ENCODE data around the gene KLC1.
"Not testable (repeated sequence)": the region's sequence is repeated elsewhere in the genome, so short reads cannot be mapped to it uniquely, and the experiment has no call there.

The KLC1 gene

DNA sequence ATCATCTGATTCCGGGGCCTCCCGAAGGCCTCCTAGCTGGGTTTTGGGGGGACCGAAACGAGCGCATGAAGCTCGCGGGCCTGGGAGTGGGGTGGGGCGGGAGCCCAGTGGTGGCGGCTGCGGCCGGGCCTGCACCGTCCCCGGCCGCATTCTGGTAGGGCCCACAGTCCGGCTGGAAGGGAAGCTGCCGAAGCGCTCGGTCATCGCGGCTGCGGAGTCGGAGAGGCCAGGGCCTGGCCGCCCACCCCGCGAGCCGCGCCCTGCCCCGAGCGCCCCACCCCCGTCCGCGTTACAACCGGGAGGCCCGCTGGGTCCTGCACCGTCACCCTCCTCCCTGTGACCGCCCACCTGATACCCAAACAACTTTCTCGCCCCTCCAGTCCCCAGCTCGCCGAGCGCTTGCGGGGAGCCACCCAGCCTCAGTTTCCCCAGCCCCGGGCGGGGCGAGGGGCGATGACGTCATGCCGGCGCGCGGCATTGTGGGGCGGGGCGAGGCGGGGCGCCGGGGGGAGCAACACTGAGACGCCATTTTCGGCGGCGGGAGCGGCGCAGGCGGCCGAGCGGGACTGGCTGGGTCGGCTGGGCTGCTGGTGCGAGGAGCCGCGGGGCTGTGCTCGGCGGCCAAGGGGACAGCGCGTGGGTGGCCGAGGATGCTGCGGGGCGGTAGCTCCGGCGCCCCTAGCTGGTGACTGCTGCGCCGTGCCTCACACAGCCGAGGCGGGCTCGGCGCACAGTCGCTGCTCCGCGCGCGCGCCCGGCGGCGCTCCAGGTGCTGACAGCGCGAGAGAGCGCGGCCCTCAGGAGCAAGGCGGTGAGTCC, at the start of gene KLC1:
Gene KLC1, plus strand, starts transcription at position 528 of the 819 bp plus-strand sequence. CDS start 25,354 bp downstream, outside the sequence.
- in situ Hi-C loops (cut with HindIII; ENCODE audit: low pct_ligation_motif_present, low pct_unique_long_range_greater_than_20kb, low sequenced_read_pairs): no loop called here
- peak; percentile 68 for DNase-seq

DNA sequence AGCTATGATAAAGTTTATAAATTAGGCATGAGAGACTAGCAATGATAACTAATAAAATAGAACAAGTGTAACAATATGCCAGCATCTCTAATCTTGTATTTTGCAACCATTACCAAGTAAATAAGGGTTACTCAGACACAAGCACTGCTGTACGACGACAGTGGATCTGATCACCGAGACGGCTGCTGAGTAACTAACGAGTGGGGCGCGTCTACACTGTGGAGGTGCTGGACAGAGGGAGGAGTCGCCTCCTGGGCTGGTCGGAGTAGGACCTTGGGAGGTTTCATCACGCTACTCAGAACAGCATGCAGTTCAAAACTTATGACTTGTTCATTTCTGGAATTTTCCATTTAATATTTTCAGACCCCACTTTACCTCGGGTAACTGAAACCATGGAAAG, 47.8 kb upstream of the KLC1 start:
- no peak for DNase-seq
- in situ Hi-C loops (cut with HindIII; ENCODE audit: low pct_ligation_motif_present, low pct_unique_long_range_greater_than_20kb, low sequenced_read_pairs): no loop called here

DNA sequence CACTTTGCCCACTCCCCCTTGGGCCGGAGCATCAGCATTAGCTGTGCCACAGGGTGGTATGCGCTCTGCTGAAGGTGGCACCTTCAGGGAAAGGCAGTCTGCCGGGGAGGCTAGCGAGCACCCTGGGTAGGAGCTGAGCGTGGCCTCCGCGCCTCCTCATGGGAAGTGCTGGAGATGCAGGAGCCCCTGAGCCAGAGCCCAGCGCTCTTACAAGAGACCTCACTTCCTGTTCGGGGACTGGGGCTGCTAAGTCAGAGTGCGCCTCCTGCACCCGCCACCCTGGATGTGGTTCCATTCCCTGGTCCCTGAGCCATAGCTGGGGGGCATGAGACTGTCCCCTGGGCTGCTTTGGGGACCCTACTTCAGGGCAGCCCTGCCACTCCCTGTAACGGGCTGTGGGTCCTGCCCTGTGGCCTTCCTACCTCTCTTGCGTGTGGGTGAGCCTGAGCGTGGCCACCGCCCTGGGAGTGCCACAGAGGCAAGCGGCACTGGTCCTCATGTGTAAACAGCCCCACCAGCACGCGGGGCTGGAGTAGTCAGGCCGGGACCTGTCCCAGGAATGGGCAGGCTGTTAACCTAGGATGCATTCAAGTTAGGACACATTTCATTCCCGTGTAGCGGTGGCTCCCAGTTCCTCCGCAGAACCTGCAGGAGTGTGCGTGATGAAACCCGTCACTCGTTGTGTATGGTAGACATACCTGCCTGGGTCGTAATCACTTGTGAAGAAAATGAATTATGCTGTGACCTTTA, 46.9 kb upstream of the KLC1 start:
- in situ Hi-C loops (cut with HindIII; ENCODE audit: low pct_ligation_motif_present, low pct_unique_long_range_greater_than_20kb, low sequenced_read_pairs): no loop called here
- no peak for DNase-seq

DNA sequence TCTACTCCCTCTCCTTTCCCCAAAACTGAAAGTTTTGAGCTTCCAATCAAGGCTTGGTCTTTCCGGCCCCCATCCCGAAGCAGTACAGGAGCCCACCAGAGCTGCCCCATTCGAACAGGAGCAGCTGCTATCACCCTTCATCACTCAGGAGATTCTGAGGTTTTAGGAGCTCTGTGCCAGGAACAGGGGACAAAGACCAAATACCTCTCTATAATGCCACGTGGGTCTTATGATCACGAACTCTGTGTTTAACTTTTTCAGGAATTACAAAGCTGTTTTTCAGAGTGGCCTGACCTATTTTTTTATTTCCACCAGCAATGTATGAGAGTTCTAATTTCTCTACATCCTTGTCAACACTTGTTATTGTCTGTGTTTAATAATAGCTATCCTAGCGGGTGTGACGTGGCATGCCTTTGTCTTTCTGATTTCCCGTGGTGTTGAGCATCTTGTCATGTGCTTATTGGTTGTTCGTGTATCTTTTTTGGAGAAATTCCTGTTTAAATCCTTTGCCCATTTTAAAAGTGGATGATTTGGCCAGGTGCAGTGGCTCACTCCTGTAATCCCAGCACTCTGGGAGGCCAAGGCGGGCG, 44.6 kb upstream of the KLC1 start:
- no peak for DNase-seq
- in situ Hi-C loops (cut with HindIII; ENCODE audit: low pct_ligation_motif_present, low pct_unique_long_range_greater_than_20kb, low sequenced_read_pairs): no loop called here

DNA sequence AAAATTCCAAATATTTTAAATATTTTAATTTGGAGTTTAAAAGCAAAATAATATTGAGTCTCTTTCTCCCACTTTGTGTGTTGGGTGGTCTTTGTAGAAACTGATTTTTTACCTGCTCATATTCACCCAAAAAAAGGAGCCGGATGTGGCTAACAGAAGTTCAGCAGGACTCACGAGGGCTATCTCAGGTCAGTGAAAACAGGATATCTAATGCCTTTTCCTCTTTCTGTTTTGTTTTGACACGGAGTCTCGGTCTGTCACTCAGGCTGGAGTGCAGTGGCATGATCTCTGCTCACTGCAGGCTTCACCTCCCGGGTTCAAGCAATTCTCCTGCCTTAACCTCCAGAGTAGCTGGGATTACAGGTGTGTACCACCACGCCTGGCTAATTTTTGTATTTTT, 35.4 kb upstream of the KLC1 start:
- in situ Hi-C loops (cut with HindIII; ENCODE audit: low pct_ligation_motif_present, low pct_unique_long_range_greater_than_20kb, low sequenced_read_pairs): no loop called here

DNA sequence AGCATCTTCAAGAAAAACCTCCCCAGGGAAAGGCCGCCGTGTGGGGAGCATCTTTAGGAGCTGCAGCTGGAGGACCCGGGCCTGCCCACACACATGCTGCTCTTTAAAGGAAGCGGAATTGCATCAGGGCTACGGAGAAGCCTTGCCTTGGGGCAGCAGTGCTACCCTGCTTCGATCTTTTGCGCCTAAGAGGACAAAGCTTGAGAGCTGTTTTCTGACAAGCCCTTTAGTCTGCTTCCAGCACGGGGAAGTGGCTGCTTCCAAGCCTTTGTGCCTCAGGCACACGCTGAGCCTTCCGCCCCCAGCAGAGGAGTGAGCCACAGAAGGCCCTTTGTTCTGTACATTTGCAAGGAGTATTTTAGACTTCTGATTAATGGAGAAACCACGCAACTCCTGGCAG, 34.7 kb upstream of the KLC1 start:
- in situ Hi-C loops (cut with HindIII; ENCODE audit: low pct_ligation_motif_present, low pct_unique_long_range_greater_than_20kb, low sequenced_read_pairs): no loop called here
- no peak for DNase-seq

More for the DNA sequence above, 35.4 kb upstream of the KLC1 start:
- DNase-seq: no peak

DNA sequence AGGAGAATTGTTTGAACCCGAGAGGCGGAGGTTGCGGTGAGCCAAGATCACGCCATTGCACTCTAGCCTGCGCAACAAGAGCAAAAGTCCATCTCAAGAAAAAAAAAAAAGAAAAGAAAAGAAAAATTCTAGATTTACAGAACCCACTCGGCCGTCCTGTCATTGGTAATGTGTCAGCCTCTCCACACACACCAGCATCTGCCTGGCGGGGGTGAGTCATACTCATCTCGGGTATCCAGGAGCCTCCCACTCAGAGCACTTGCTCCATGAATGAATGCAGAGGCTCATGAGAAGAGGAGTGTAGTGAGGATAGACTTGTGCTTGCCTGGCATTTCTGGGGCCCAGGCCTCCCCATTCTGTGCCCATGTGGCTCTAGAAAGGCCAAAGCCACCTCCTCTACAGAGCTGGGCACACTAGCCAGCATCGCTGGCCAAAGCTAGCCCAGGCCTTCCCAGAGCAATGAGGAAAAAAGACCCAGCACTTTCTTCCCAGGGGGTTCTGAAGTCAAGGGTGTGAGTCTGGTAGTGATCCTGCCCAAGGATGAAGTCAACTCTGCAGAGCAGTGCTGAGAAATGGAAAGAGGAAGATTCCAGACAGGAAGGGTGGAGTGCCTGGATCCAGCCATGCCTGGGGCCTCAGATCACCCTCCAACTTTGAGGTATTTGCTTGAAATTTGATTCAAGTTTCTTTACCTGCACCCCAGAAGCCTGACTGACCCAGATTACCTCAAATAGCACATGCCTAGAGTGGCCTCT, 31.2 kb upstream of the KLC1 start:
- in situ Hi-C loops (cut with HindIII; ENCODE audit: low pct_ligation_motif_present, low pct_unique_long_range_greater_than_20kb, low sequenced_read_pairs): no loop called here
- DNase-seq: peak; percentile 76

DNA sequence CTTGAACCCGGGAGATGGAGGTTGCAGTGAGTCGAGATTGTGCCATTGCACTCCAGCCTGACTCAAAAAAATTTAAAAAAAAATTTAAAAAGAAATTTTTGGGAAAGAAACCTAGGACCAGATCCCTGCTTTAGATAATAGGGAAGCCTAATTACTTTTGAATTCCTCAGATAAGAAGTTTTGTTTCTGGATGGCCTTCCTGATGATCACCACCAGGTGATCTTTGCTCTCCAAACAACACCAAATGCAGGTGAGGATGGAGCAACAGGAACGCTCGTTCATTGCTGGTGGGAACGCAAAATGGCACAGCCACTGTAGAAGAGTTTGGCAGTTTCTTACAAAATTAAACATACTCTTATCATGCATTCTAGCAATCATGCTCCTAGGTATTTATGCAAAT, 28.5 kb upstream of the KLC1 start:
- no peak for DNase-seq
- in situ Hi-C loops (cut with HindIII; ENCODE audit: low pct_ligation_motif_present, low pct_unique_long_range_greater_than_20kb, low sequenced_read_pairs): no loop called here

DNA sequence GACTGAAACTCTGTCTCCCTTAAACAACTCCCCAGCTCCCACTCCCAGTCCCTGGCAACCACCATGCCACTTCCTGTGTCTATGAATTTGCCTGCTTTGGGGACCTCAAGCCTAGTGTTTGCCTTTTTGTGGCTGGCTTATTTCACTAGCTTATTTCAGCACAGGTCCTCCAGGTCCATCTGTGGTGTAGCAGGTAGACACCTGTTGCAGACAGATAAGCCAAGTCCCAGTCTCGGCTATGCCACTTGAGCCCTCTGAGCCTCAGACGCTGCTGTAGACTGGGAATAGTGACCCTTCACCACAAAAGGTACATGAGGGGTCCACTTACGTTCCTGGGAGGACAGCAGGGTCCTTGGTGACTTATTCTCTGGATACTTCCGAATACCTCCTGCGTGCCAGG, 24.4 kb upstream of the KLC1 start:
- in situ Hi-C loops (cut with HindIII; ENCODE audit: low pct_ligation_motif_present, low pct_unique_long_range_greater_than_20kb, low sequenced_read_pairs): no loop called here
- no peak for DNase-seq

DNA sequence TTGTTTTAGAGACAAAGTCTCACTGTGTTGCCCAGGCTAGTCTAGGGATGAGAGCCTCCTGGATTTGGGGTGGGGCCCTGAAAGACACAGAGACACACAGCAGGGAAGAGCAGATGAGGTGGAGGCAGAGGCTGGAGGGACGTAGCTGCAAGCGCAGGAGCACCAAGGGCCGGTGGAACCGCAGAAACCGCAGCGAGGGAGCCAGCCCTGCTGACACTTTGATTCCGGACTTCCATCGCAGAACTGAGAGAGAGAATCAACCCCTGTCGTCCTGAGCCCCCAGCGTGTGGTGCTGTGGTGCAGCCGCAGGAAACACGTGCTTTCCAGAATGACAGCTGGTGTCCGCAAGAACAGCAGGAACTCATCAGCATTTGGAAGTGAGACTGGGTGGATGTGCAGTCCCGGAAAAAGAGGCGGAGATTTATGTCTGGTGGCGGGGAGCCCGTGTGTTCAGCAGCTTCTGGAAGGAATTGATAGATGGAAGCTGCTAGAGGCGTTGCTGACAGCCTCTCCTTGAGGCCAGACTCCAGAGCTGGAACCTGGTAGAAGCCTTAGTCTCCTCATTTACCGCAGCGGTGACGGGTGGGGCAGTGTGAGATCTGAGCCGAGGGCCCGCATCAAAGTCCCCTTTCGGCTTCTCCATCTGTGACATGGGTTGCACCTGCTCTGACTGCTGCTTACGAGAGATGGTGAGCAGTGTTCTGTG, 21.9 kb upstream of the KLC1 start:
- in situ Hi-C loops (cut with HindIII; ENCODE audit: low pct_ligation_motif_present, low pct_unique_long_range_greater_than_20kb, low sequenced_read_pairs): no loop called here
- DNase-seq: no peak

DNA sequence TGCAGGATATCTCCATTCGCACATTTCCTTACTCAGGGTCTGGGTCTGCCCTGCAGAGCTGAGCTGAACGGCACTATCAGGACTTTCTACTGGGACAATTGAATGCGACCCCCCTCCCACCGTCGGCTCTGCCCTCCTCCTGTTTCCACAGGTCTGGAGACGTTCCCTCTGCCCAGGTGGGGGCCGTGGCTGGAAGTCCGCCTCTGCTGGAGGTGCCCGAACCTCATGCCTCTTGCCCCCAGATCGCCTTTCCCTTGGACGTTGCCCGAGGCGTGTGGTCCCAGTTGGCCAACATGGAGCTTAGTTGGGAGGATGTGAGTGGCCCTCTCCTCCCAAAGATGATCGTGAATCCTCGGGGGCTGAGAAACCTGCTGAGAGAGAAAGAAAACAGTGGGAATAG, 21.2 kb upstream of the KLC1 start:
- DNase-seq: no peak
- in situ Hi-C loops (cut with HindIII; ENCODE audit: low pct_ligation_motif_present, low pct_unique_long_range_greater_than_20kb, low sequenced_read_pairs): no loop called here

DNA sequence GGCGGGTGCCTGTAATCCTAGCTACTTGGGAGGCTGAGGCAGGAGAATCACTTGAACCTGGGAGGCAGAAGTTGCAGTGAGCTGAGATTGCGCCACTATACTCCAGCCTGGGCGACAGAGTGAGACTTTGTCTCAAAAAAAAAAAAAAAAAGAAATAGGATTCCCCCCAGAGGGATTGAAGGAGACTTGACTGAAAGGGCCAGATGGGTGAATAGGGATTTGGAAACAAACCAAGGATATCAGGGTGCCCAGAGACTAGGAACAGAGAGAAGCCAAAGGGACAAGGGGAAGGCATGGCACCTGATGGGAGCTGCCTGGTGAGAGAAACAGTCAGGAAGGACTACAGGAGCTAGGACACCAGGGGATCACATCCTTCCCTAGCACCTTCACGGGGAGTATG, 19.9 kb upstream of the KLC1 start:
- in situ Hi-C loops (cut with HindIII; ENCODE audit: low pct_ligation_motif_present, low pct_unique_long_range_greater_than_20kb, low sequenced_read_pairs); DNase-seq: not testable (repeated sequence)

DNA sequence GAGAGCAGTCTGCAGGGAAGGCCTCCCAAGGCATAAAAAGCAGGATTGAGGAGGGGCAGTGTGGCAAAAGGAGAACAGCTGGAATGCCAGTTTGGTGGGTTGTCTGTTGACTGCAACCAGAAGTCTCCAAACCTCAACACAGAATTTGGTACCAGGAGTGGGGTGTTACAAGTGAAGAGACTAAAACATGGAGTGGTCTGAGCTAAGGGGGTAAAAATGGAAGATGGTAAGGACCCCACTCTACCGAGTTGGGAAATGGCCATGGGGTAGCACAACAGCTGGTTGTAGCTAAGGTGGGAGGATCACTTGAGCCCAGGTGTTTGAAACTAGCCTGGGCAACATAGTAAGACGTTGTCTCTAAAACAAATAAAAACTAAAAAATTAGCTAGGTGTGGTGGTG, 17.8 kb upstream of the KLC1 start:
- in situ Hi-C loops (cut with HindIII; ENCODE audit: low pct_ligation_motif_present, low pct_unique_long_range_greater_than_20kb, low sequenced_read_pairs): no loop called here
- no peak for DNase-seq

DNA sequence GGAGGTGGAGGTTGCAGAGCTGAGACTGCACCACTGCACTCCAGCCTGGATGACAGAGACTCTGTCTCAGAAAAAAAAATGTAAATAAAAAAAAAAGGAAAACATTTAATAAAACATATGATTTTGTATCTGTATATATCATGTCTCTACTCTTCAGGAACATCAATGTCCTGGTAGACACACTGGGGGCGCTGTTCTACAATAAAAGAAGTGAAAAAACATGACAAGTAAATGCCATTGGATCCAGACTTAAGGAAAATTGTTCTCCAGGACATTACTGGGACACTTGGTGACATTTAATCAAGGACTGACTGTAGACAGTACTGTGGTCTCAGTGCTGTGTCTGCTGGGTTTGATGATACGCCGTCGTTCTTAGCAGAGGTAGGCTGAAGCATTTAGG, 15.5 kb upstream of the KLC1 start:
- no peak for DNase-seq
- in situ Hi-C loops (cut with HindIII; ENCODE audit: low pct_ligation_motif_present, low pct_unique_long_range_greater_than_20kb, low sequenced_read_pairs): no loop called here

DNA sequence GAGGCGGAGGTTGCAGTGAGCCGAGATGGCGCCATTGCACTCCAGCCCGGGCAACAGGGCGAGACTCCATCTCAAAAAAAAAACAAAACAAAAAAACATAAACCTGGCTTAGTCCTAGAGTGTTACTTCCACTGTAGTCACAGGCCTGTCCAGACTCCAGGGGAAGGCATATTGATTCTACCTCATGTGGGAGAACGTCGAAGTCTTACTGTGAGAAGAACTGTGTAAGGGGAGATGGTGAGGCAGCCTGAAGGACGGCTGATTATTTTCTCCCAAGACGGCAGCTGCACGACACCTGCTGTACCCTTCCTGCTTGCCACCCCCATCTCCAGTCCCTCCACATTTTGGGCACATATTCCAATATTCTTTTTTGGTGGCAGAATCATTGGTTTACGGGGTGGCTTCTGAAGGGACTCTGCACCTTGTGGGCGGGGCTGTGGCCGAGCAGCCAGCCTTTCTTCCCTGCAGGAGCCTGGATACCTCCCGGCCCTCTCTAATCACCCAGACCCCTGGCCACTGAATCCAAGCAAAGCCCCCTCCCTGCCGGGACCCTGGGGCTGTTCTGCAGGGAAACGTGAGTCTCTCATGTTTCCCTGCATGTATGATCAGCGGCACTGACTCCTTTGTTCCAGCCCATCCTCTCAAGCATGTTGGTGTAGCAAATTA, 12.2 kb upstream of the KLC1 start:
- in situ Hi-C loops (cut with HindIII; ENCODE audit: low pct_ligation_motif_present, low pct_unique_long_range_greater_than_20kb, low sequenced_read_pairs): no loop called here
- no peak for DNase-seq

DNA sequence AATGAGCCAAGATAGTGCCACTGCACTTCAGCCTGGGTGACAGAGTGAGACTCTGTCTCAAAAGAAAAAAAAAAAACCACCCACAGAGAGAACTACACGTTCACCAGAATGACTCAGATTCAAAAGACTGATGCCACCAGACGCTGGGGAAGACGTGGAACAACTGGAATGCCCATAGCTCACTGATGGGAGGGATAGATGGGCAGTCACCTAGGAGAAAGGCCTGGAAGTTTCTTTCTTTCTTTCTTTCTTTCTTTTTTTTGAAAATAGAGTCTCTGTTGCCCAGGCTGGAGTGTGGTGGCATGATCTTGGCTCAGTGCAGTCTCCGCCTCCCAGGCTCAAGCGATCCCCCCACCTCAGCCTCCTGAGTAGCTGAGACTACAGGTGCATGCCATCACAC, 10.0 kb upstream of the KLC1 start:
- in situ Hi-C loops (cut with HindIII; ENCODE audit: low pct_ligation_motif_present, low pct_unique_long_range_greater_than_20kb, low sequenced_read_pairs): no loop called here
- no peak for DNase-seq

DNA sequence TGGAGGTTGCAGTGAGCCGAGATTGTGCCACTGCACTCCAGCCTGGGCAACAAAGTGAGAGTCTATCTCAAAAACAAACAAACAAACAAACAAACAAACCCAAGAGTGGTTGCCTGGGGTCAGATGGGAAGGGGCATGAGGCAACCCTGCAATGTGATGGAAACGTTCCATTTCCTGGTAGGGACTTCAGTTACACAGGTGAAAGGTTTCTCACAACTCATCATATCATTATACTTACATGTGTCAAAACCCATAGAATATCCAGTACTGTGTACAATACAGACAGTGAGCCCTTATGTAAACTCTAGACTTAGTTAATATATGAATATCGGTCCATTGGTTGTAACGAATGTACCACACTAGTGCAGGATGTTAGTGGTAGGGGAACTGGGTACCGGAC, 7.2 kb upstream of the KLC1 start:
- in situ Hi-C loops (cut with HindIII; ENCODE audit: low pct_ligation_motif_present, low pct_unique_long_range_greater_than_20kb, low sequenced_read_pairs): no loop called here

DNA sequence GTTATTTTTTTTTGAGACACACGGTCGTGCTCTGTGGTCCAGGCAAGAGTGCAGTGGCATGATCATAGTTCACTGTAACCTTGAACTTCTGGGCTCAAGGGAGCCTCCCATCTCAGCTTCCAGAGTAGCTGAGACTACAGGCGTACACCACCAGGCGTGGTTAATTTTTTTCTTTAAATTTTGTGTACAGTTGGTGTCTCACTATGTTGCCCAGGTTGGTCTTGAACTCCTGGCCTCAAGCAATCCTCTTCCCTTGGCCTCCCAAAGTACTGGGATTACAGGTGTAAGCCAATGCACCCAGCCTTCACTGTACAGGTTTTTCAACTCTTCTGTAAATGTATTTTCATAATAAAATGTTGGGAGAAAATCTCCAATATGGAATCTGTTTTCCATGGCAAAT, 5.7 kb upstream of the KLC1 start:
- in situ Hi-C loops (cut with HindIII; ENCODE audit: low pct_ligation_motif_present, low pct_unique_long_range_greater_than_20kb, low sequenced_read_pairs): no loop called here
- no peak for DNase-seq

More for the DNA sequence above, 7.2 kb upstream of the KLC1 start:
- no peak for DNase-seq

Data from ACHN (cell line).